ENCODE measurements around the gene SEMA3E. TPM values are rescaled to one million over a fixed set of nuclear protein-coding genes. Genes with fewer than 3 reads are reported as not detected.

The SEMA3E gene
- total and polyA plus RNA-seq, 2 experiments from 2014 or later, result 7.0 to 14.0 TPM

- no peaks in the 10 kb centered on the region for H3K4me1 ChIP-seq (ENCODE audit: insufficient read depth)
- no peak overlapping the region for H3K4me3 ChIP-seq
- H3K9me2 ChIP-seq (replicated peaks; ENCODE audit: insufficient read depth), result no peaks in the 10 kb centered on the region
- no peaks in the 10 kb centered on the region for H3K9me3 ChIP-seq (ENCODE audit: low read depth)
- 96% methylated on average over 2 of the region's 2 CpGs for WGBS (ENCODE audit: low lambda C conversion rate, missing lambda C conversion rate)
- H2AFZ ChIP-seq, result no peak overlapping the region
- no peak for DNase-seq (ENCODE audit: low spot score)
- no peak overlapping the region for H3K4me2 ChIP-seq
- H3K36me3 ChIP-seq (replicated peaks; ENCODE audit: insufficient read depth, low read depth), result no peaks in the 10 kb centered on the region
- TF ChIP-seq EZH2 (IDR thresholded peaks at IDR 0.05; ENCODE audit: borderline replicate concordance), result no peak
- H4K20me1 ChIP-seq (ENCODE audit: insufficient read depth, poor library complexity, severe bottlenecking), result no peaks in the 10 kb centered on the region
- H3K27me3 ChIP-seq, result no peaks in the 10 kb centered on the region
- H3K27ac ChIP-seq, result no peak overlapping the region
- H3K79me2 ChIP-seq, result no peaks in the 10 kb centered on the region
These were observed 117.2 kb downstream of the SEMA3E start for GRCh38 chr7:83531766-83532165.

GRCh38 chr7:83528925-83529423 lies 120.0 kb downstream of the SEMA3E start:
- no peaks in the 10 kb centered on the region for H3K9me3 ChIP-seq (ENCODE audit: low read depth)
- no peaks in the 10 kb centered on the region for H3K36me3 ChIP-seq (replicated peaks; ENCODE audit: insufficient read depth, low read depth)
- H3K27me3 ChIP-seq, result no peaks in the 10 kb centered on the region
- H3K4me3 ChIP-seq, result no peak overlapping the region
- no peak overlapping the region for H2AFZ ChIP-seq
- no peak overlapping the region for H3K27ac ChIP-seq
- H3K4me2 ChIP-seq, result no peak overlapping the region
- TF ChIP-seq EZH2 (IDR thresholded peaks at IDR 0.05; ENCODE audit: borderline replicate concordance) (no peak), EZH2phosphoT487 (IDR thresholded peaks at IDR 0.05; ENCODE audit: low read depth, severe bottlenecking, unreplicated experiment) (no peak), CTCF (IDR thresholded peaks at IDR 0.05; ENCODE audit: poor library complexity) (no peak)
- DNase-seq (ENCODE audit: low spot score), result no peak
- H3K4me1 ChIP-seq (ENCODE audit: insufficient read depth), result no peaks in the 10 kb centered on the region
- no peaks in the 10 kb centered on the region for H3K79me2 ChIP-seq
- no peaks in the 10 kb centered on the region for H3K9me2 ChIP-seq (replicated peaks; ENCODE audit: insufficient read depth)
- WGBS (ENCODE audit: low lambda C conversion rate, missing lambda C conversion rate), result 50% methylated on average over 3 of the region's 3 CpGs
- H4K20me1 ChIP-seq (ENCODE audit: insufficient read depth, poor library complexity, severe bottlenecking), result no peaks in the 10 kb centered on the region

- H3K27me3 ChIP-seq, result no peaks in the 10 kb centered on the region
These were observed 124.5 kb downstream of the SEMA3E start for GRCh38 chr7:83524277-83525075.

More at GRCh38 chr7:83524277-83525075, 124.5 kb downstream of the SEMA3E start:
- no peak overlapping the region for H3K27ac ChIP-seq
- WGBS (ENCODE audit: low lambda C conversion rate, missing lambda C conversion rate), result 78% methylated on average over 4 of the region's 4 CpGs
- no peaks in the 10 kb centered on the region for H3K36me3 ChIP-seq (replicated peaks; ENCODE audit: insufficient read depth, low read depth)
- no peak for DNase-seq (ENCODE audit: low spot score)
- no peak overlapping the region for H3K4me3 ChIP-seq
- H3K9me3 ChIP-seq (ENCODE audit: low read depth), result no peaks in the 10 kb centered on the region
- no peak for TF ChIP-seq CTCF (IDR thresholded peaks at IDR 0.05; ENCODE audit: poor library complexity)
- TF ChIP-seq EZH2 (IDR thresholded peaks at IDR 0.05; ENCODE audit: borderline replicate concordance), result no peak
- TF ChIP-seq EZH2phosphoT487 (IDR thresholded peaks at IDR 0.05; ENCODE audit: low read depth, severe bottlenecking, unreplicated experiment), result no peak
- H3K9me2 ChIP-seq (replicated peaks; ENCODE audit: insufficient read depth), result no peaks in the 10 kb centered on the region
- H2AFZ ChIP-seq, result no peak overlapping the region
- H3K79me2 ChIP-seq, result no peaks in the 10 kb centered on the region
- H3K4me1 ChIP-seq (ENCODE audit: insufficient read depth), result no peaks in the 10 kb centered on the region
- H3K4me2 ChIP-seq, result no peak overlapping the region
- H4K20me1 ChIP-seq (ENCODE audit: insufficient read depth, poor library complexity, severe bottlenecking), result no peaks in the 10 kb centered on the region
